C4-2B (cell line): ENCODE data around the gene ZNF618.
"Not testable (repeated sequence)": the region's sequence is repeated elsewhere in the genome, so short reads cannot be mapped to it uniquely, and the experiment has no call there.

Source experiments
- H3K27ac ChIP-seq: fragments of 450-650 bp; 2 replicates; pipeline ENCODE4 v1.5.1; 2017
- ZFX ChIP-seq: fragments of 450-650 bp; IDR thresholded peaks from 2 replicates; pipeline ENCODE4 v1.6.1; 2017
- TF ChIP-seq, protein P1 (sequence below): fragments of 450-650 bp; conservative IDR thresholded peaks from 2 replicates; pipeline ENCODE4 v1.5.1; 2017; ENCODE audit warnings: mild to moderate bottlenecking

ZNF618 gene

DNA sequence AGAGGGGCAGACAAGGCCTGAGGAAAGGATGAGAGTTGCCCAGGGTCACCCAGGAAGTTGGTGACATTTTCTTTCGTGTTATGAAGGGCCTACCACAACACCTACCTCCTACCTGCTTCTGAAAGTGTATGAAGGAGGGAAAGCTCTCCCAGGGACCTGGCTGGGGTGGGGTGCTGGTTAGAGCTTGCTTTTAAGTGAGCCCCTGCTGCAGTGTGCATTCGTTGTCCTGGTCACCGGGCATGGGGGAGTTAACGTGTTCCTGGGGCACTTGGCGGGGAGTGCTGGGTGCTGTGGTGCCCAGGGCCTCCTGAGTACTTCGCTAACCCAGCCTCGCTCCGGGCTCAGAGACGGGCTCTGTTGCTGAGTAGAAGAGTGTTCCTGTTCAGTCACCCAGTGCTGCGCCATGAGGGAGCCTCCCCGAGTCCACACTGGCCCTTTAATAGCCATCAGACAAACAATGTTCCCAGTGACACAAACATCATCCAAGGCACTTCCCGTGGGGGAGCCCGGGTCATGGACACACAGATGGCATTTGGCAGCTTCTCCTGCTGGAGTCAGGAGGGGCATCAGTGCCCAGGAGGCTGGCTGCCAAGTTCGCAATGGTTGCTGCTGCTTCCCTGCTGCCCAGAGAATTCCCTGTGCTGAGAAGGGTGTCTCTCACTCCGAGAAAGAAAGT, 116.3 kb downstream of the ZNF618 start:
- H3K27ac ChIP-seq: peak overlapping the region; percentile 54; the same call in 1 of the 2 replicates
- no peak for TF ChIP-seq ZFX
- TF ChIP-seq, protein P1, sequence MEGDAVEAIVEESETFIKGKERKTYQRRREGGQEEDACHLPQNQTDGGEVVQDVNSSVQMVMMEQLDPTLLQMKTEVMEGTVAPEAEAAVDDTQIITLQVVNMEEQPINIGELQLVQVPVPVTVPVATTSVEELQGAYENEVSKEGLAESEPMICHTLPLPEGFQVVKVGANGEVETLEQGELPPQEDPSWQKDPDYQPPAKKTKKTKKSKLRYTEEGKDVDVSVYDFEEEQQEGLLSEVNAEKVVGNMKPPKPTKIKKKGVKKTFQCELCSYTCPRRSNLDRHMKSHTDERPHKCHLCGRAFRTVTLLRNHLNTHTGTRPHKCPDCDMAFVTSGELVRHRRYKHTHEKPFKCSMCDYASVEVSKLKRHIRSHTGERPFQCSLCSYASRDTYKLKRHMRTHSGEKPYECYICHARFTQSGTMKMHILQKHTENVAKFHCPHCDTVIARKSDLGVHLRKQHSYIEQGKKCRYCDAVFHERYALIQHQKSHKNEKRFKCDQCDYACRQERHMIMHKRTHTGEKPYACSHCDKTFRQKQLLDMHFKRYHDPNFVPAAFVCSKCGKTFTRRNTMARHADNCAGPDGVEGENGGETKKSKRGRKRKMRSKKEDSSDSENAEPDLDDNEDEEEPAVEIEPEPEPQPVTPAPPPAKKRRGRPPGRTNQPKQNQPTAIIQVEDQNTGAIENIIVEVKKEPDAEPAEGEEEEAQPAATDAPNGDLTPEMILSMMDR: no peak

DNA sequence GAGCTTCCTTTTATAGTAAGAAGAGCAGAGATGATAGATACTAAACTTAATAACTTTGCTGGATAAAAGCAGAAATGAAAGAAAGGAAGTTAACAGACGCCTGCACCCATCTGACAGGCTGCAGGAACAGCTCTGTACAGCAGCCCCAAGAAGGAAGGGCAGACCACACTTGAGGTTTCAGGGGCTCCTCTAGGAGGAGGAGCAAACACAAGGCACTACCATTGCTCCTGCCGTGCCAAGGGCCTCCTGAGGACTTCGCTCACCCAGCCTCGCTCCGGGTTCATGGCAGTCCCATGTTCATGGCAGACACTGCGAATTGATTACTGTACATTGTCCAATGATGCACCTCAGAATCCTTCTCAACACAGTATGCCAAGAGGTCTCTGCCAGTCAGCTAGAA, 116.9 kb downstream of the ZNF618 start:
- TF ChIP-seq, protein P1: no peak
- no peak for TF ChIP-seq ZFX
- peak overlapping the region; percentile 54; the same call in 1 of the 2 replicates for H3K27ac ChIP-seq

- peak overlapping the region; percentile 54 for H3K27ac ChIP-seq
- TF ChIP-seq, protein P1: no peak
- no peak for TF ChIP-seq ZFX
Measured at GRCh38 chr9:113993838-113994540, 117.9 kb downstream of the ZNF618 start.

- no peak for TF ChIP-seq ZFX
- TF ChIP-seq, protein P1: no peak
- H3K27ac ChIP-seq: no peak overlapping the region
Measured at GRCh38 chr9:113995401-113995800, 119.3 kb downstream of the ZNF618 start.

DNA sequence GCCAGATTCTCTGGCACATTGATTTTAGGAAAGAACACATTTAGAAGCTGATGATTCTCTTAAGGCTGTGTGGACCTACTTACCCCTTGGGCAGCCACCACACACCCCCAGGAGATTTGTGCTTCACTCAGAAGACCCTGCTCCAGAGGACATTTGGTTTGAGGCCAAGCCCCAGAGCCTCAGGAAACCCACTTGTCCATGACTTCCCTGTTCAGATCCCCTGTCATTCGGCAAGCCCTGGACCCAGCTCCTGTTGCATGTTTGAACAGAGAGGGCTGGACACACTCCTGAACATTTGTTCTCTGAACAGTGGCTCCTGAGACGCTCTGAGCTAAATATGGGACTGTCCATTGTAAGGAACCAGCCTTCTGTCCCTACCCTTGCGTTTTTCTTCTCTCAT, 119.9 kb downstream of the ZNF618 start:
- TF ChIP-seq, protein P1: no peak
- TF ChIP-seq ZFX: no peak
- no peak overlapping the region for H3K27ac ChIP-seq

DNA sequence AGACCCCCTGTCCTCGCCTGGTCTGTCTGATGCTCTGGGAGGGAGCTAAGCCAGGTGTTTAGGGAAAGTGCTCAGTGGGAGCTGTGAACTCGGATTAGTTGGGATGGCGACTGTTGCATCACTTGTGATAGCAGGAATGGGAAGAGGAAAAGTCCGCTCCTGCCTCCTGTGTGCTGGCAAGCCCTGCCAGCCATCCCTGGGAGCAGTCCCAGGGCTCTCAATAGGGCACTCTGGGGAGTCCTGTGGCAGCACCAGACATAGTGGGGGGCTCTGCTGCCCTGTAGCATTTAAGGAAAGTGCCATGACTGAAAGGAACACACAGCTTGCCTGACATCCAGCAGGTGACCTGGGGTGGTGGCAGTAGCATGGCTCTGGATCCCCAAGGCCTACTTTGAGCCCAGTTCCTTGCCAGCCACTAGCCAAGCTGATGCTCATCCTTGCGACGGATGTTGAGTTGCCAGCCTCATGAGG, 120.5 kb downstream of the ZNF618 start:
- TF ChIP-seq, protein P1: no peak
- no peak for TF ChIP-seq ZFX
- no peak overlapping the region for H3K27ac ChIP-seq

DNA sequence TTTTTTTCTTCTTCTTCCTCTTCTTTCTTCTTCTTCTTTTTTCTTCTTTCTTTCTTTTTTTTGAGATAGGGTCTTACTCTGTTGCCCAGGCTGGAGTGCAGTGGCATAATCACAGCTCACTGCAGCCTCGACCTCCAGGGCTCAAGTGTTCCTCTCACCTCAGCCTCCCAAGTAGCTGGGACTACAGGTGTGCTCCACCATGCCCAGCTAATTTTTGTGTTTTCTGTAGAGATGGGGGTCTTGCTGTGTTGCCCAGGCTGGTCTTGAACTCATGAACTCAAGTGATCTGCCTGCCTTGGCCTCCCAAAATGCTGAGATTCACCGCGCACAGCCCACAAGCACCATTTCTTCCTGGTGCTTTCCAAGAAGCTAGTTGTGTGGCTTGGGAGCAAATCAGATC, 121.0 kb downstream of the ZNF618 start:
- not testable (repeated sequence) for H3K27ac ChIP-seq
